HG03196 (cell line): ENCODE results near the gene TRAF4.
"Not testable (repeated sequence)": the region's sequence is repeated elsewhere in the genome, so short reads cannot be mapped to it uniquely, and the experiment has no call there.

Experiments
- ATAC-seq: cut with Tn5 transposase; IDR thresholded peaks from one replicate; pipeline ENCODE4 v1.9.1; 2021; ENCODE audit not compliant: unreplicated experiment

The TRAF4 gene

DNA sequence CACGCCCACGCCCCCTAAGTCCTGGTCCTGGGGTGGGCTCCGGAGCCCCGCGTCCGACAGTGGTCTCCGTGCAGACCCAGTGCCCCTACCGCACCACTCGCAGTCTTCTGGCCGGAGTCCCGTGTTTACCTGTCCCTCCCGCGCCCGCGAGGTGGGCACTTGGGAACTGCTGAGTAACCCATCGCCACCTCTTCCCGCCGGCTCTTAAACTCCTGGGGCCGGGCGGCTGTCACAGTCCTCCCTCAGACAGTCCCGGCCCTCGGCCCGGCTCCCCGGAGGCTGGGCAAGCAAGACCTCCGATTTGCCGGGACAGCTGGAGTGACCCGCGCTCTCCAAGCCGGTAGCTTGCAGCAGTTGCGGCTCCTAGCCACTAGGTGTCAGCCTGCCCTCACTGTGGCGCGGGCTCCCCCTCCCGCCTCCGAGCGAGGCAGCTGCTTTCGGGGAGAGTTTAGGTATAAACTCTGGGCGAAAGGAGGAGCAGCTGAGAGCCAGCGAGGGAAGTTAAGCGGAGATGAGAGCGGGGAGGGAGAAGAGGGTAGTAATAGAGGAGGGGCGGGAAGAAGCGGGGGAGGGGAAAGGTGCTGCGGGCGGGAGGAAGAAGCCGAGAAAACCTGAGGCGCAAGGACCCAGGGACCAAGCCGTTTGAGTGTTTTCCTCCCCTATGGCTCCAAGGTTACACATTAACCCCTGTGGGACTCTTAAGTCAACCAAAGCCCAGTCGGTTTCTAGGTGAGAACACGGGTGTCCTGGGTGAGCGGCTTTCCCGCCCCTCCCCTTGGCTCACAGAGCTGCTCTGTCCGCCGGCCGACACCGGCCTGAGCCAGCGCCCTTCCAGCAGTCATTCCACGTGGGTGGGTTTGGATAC, 17.0 kb upstream of the TRAF4 start:
- peak; percentile 36 for ATAC-seq

GRCh38 chr17:28728364-28729200, 15.2 kb upstream of the TRAF4 start, which contains the start of gene NEK8:
TSS of gene NEK8 (plus strand) at chr17:28728788. CDS start at chr17:28728814, 26 bp downstream.
- peak; percentile 30 for ATAC-seq

DNA sequence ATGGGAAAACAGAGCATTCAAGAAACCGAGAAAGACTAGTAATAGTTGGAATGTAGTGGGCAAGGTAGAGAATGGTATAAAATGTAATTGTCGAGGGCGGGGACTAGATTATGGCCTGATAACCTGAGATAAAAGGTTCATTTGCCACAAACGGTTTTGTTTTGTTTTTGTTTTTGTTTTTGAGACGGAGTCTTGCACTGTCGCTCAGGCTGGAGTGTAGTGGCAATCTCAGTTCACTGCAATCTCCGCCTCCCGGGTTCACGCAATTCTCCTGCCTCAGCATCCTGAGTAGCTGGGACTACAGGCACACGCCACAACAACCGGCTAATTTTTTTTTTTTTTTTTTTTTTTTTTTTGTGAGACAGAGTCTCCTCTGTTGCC, 13.9 kb upstream of the TRAF4 start:
- ATAC-seq = no peak

- no peak for ATAC-seq
These were observed 10.5 kb upstream of the TRAF4 start for GRCh38 chr17:28733346-28733745.

DNA sequence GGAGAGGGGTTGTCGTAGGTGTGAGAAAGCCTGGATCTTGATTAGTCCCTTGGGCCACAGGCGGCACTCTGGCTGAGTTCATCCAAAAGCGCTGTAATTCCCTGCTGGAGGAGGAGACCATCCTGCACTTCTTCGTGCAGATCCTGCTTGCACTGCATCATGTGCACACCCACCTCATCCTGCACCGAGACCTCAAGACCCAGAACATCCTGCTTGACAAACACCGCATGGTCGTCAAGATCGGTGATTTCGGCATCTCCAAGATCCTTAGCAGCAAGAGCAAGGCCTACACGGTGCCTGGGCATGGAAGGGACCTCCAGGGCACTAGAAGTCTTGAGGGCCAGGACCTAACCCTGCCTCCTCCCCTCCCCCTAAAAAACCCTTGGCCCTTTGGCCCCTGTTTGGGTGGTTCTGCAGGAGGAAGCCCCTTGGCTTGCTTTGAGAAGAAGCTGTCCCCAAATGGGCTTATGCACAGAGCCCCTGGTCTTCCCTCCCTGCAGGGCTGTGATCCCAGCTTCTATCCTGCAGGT, 9.0 kb upstream of the TRAF4 start:
- no peak for ATAC-seq

- no peak for ATAC-seq
These were observed 8.5 kb upstream of the TRAF4 start for GRCh38 chr17:28735242-28735722.

- not testable (repeated sequence) for ATAC-seq
These were observed 7.7 kb upstream of the TRAF4 start for GRCh38 chr17:28735913-28736769.

DNA sequence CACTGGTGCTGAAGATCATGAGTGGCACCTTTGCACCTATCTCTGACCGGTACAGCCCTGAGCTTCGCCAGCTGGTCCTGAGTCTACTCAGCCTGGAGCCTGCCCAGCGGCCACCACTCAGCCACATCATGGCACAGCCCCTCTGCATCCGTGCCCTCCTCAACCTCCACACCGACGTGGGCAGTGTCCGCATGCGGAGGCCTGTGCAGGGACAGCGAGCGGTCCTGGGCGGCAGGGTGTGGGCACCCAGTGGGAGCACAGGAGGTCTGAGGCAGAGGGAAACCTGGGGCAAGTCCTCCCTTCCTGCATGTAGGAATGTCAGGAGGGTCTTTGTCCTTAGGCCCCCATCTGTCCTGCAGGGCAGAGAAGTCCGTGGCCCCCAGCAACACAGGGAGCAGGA, 6.5 kb upstream of the TRAF4 start:
- no peak for ATAC-seq

DNA sequence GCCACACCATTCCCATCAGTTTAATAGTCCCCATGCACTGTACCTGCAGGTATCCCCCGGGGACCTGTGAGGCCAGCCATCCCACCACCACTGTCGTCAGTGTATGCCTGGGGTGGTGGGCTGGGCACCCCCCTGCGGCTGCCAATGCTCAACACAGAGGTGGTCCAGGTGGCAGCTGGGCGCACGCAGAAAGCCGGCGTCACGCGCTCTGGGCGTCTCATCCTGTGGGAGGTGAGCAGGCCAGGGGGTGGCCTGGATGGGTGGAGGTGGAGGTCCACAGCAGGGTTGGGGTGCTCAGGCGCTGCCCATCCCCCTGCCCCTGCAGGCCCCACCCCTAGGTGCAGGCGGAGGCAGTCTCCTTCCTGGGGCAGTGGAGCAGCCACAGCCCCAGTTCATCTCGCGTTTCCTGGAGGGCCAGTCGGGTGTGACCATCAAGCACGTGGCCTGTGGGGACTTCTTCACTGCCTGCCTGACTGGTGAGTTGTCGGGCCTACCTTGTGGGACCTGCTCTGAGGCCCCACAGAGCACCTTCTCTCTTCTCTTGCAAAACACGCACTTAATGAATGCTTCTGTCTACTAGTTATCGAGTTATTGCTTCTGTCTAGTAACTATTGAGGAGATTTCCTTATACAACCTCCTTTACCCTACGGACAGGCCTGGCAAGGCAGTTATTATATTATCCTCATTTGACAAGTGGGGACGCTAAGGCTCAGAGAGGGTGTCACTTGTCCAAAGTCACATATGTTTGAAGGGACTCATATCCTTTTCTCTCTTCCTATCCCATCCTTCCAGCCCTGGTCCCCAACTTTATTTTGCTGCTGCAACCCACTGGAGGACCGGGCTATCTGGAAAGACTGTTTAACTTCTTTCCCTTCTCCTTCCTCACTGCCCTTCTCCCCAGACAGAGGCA, 5.8 kb upstream of the TRAF4 start:
- ATAC-seq = peak; percentile 47

DNA sequence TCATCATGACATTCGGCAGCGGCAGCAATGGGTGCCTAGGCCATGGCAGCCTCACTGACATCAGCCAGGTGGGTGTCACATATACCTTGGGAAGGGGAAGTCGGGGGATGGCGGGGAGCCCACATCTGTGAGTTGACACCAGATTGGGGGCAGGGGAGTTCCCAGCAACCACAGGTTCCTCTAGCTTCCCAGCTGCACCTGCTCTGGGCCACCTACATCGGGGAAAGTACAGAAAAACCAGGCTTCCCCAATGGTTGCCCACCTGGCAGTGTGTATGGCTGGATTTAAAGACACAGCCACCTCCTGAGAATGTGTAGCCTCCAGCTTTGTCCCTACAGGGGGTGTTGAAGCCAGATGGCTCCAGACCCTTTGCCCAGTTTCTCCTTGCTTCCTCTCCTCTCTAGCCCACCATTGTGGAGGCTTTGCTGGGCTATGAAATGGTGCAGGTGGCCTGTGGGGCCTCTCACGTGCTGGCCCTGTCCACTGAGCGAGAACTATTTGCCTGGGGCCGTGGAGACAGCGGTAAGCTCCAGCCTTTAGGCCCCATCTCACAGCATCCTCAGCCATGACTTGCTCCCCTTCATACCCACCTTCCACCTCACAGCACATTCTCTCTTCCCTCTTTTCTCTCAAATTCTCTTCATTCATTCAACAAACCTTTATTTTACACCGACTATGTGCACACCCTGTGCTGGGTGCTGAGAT, 5.0 kb upstream of the TRAF4 start:
- ATAC-seq = no peak

DNA sequence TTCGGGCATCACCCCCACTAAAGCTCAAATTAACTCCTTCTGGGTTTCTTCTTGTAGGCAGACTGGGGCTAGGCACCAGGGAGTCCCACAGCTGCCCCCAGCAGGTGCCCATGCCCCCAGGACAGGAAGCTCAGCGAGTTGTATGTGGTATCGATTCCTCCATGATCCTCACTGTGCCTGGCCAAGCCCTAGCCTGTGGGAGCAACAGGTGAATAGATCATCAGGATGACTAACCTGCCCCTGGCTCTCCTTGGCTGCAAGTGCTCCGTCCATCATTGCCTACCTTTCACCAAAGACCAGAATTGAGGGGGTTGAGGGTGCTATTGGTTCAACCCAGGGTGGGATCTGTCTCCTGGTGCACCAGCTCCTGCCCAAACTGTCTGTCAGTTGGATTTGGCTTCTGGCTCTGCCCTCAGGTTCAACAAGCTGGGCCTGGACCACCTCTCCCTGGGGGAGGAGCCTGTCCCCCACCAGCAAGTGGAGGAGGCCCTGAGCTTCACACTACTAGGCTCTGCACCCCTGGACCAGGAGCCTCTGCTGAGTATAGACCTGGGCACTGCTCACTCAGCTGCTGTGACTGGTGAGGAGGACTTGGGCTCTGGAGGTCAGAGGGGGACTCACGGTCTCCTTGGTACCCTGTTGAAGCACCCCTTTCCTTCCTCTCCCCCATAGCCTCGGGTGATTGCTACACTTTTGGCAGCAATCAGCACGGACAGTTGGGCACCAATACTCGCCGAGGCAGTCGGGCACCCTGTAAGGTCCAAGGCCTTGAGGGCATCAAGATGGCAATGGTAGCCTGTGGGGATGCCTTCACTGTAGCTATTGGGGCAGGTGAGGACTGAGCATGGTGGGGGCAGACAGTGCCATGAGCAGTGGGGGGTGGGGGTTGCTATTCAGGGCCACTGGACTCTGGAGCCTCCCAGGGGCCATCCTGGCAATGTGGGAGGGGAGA, 3.1 kb upstream of the TRAF4 start:
- no peak for ATAC-seq

GRCh38 chr17:28741358-28742349, 2.2 kb upstream of the TRAF4 start:
- no peak for ATAC-seq

GRCh38 chr17:28744104-28744971, 527 bp downstream of the TRAF4 start:
- no peak for ATAC-seq

- no peak for ATAC-seq
These were observed 1.4 kb downstream of the TRAF4 start for GRCh38 chr17:28744972-28745785.
